ENCODE data around the gene KAZN.

DNA sequence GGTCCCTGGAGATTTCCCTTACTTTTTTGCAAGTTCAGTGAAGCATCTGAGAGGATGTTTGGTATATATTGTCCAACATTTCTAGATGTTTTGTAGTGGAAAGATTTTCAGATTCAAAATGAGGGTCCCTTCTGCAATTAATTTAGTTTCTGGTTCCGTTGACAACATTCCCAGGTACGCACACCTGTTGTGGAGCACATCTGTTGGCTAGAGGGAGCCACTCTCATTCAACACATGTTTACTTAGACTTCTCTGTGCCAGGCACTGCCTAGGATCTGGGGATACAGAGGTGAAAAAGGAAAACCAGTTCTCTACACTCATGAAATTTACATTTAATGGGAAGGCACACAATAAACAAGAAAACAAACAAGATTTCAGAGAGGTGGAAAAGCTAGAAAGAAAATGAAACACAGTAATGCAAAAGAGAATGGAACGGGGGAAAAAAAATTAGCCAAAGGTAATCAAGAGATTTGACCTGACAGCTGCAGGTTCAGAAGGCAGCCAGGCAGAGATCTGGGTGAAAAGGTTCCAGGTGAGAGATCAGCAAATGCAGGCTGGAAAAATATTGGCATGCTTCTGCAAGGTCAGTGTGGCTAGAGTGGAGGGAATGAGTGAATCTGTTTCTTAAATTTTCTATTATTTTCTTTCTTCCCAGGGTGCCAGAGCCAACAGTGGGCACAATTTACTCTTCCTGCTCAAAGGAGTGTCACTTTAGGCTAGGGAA, 48.4 kb upstream of the KAZN start:
- no peak for TF ChIP-seq SMC3 (IDR thresholded peaks at IDR 0.05; ENCODE audit: low read depth, low read length)
- no peak for TF ChIP-seq EP300 (IDR thresholded peaks at IDR 0.05; ENCODE audit: borderline replicate concordance in 1 of 2, low read depth in 1 of 2, low read length in 1 of 2)
